T-helper 1 cell treated with Interleukin-12 subunit alpha and Interleukin-12 subunit beta and Interleukin-4 antibody, amounts not matched to agents 30 μg/mL and 1 μg/mL, for 36 hours (primary cell): ENCODE results near the gene MS4A13.
"Not testable (repeated sequence)": the region's sequence is repeated elsewhere in the genome, so short reads cannot be mapped to it uniquely, and the experiment has no call there.

Experiments
- H3K27ac Mint-ChIP-seq: one replicate; pipeline ENCODE4 v1.8.0; 2021; ENCODE audit warnings: mild to moderate bottlenecking, mixed read lengths
- H3K27me3 Mint-ChIP-seq: one replicate; pipeline ENCODE4 v1.8.0; 2021; ENCODE audit warnings: low read depth, mixed read lengths
- H3K36me3 Mint-ChIP-seq: one replicate; pipeline ENCODE4 v1.8.0; 2021; ENCODE audit warnings: low read depth, mixed read lengths
- H3K4me1 Mint-ChIP-seq: one replicate; pipeline ENCODE4 v1.8.0; 2021; ENCODE audit warnings: low read depth, mixed read lengths
- H3K4me3 Mint-ChIP-seq: one replicate; pipeline ENCODE4 v1.8.0; 2021; ENCODE audit warnings: mild to moderate bottlenecking, moderate library complexity, mixed read lengths
- H3K9me3 Mint-ChIP-seq: one replicate; pipeline ENCODE4 v1.8.0; 2021; ENCODE audit warnings: mixed read lengths

MS4A13 gene

DNA sequence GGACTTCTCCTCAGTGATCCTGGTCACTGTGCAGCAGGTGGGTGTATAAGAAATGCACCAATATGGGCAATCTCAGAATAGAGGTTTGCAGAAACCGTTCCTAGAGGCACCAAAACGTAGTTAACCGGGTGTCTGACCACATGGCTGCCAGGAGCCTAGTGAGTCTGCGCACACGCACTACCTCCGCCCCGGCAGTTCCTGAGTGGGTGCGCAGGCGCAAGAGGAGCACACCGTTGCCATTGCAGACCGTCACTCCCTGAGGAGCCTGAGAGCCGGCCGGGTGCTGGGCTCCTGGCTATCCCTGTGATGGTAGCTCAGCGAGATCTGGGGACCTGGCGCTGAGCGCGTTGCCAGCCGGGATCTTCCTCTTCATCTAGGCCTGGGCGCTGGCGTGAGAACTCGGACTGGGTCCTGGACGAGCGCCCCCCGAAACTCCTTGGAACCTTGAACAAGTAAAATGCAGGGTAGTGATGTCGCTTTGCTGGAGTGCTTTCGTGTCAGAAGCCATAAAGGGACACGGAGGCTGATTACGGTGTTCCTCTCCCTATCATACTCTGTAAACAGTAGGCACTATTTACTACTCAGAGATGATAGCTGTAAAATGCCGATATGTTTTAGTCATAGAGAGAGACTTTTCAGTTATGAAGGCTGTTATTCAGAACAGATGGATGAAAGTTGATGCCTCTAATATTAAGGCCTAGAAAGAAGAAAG is at the start of gene MS4A13:
Gene MS4A13 (plus strand): TSS at position 249 of the 712 bp plus-strand sequence. CDS start 2,692 bp downstream, outside the sequence.
- no peak within 1 kb of the TSS for H3K27ac Mint-ChIP-seq
- no peaks in the 10 kb centered on the region for H3K4me1 Mint-ChIP-seq
- peaks cover 8% of the 10 kb centered on the region for H3K27me3 Mint-ChIP-seq
- no peaks in the 10 kb centered on the region for H3K36me3 Mint-ChIP-seq
- H3K4me3 Mint-ChIP-seq, result no peak within 1 kb of the TSS
- no peaks in the 10 kb centered on the region for H3K9me3 Mint-ChIP-seq

GRCh38 chr11:60468829-60469228 is 46.4 kb upstream of the MS4A13 start:
- Mint-ChIP-seq H3K27me3 (peaks cover 22% of the 10 kb centered on the region), H3K36me3 (no peaks in the 10 kb centered on the region), H3K4me3 (no peak overlapping the region), H3K9me3 (no peaks in the 10 kb centered on the region), H3K4me1 (no peaks in the 10 kb centered on the region), H3K27ac (no peak overlapping the region)

GRCh38 chr11:60469723-60470122 is 45.5 kb upstream of the MS4A13 start:
- Mint-ChIP-seq H3K36me3 (no peaks in the 10 kb centered on the region), H3K4me1 (no peaks in the 10 kb centered on the region), H3K27ac (no peak overlapping the region), H3K27me3 (peaks cover 15% of the 10 kb centered on the region), H3K9me3 (no peaks in the 10 kb centered on the region), H3K4me3 (no peak overlapping the region)

GRCh38 chr11:60477035-60477445 is 38.2 kb upstream of the MS4A13 start:
- H3K27me3 Mint-ChIP-seq, result peaks cover 15% of the 10 kb centered on the region
- H3K4me1 Mint-ChIP-seq, result no peaks in the 10 kb centered on the region
- no peak overlapping the region for H3K4me3 Mint-ChIP-seq
- H3K27ac Mint-ChIP-seq, result no peak overlapping the region
- H3K36me3 Mint-ChIP-seq, result no peaks in the 10 kb centered on the region
- no peaks in the 10 kb centered on the region for H3K9me3 Mint-ChIP-seq

- H3K27ac Mint-ChIP-seq, result no peak overlapping the region
- no peaks in the 10 kb centered on the region for H3K36me3 Mint-ChIP-seq
- no peak overlapping the region for H3K4me3 Mint-ChIP-seq
- peaks cover 23% of the 10 kb centered on the region for H3K27me3 Mint-ChIP-seq
- no peaks in the 10 kb centered on the region for H3K4me1 Mint-ChIP-seq
- no peaks in the 10 kb centered on the region for H3K9me3 Mint-ChIP-seq
Observed at GRCh38 chr11:60482361-60482760, 32.8 kb upstream of the MS4A13 start.

GRCh38 chr11:60485987-60486386 is 29.2 kb upstream of the MS4A13 start:
- H3K9me3 Mint-ChIP-seq, result no peaks in the 10 kb centered on the region
- H3K27ac Mint-ChIP-seq, result no peak overlapping the region
- H3K4me3 Mint-ChIP-seq, result no peak overlapping the region
- no peaks in the 10 kb centered on the region for H3K4me1 Mint-ChIP-seq
- H3K27me3 Mint-ChIP-seq, result peaks cover 8% of the 10 kb centered on the region
- no peaks in the 10 kb centered on the region for H3K36me3 Mint-ChIP-seq

DNA sequence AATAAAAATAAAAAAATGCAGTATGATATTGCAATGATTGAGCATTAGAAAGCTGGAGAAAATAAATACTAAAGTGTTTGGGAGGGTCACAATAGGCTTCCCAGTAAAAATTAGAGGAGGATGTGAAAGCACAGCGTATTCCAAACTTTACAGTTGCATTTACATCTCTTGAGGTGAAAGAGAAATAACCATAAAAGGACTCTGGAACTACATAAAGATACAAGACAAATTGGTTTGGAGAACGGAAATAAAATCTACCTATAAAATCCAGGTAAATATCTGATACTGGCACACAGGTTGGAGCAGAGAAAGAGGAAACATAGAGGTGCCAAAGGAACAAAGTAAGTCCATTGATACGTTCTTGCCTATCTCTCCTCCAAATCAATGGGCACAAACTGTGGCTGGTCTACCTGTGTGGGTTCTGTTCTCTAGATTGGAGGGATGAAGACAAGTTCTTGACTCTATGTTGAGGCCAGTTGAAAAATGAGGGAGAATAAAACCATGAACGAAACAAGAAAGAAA is 22.6 kb upstream of the MS4A13 start, which contains the start of gene MS4A12:
Gene MS4A12 (plus strand): TSS at position 291 of the 522 bp plus-strand sequence. CDS start 4,541 bp downstream, outside the sequence.
- no peaks in the 10 kb centered on the region for H3K4me1 Mint-ChIP-seq
- H3K36me3 Mint-ChIP-seq, result no peaks in the 10 kb centered on the region
- peaks cover 13% of the 10 kb centered on the region for H3K27me3 Mint-ChIP-seq
- no peak within 1 kb of the TSS for H3K4me3 Mint-ChIP-seq
- no peaks in the 10 kb centered on the region for H3K9me3 Mint-ChIP-seq
- H3K27ac Mint-ChIP-seq, result no peak within 1 kb of the TSS

GRCh38 chr11:60493454-60493853 is 21.7 kb upstream of the MS4A13 start:
- peaks cover 22% of the 10 kb centered on the region for H3K27me3 Mint-ChIP-seq
- H3K36me3 Mint-ChIP-seq, result no peaks in the 10 kb centered on the region
- H3K27ac Mint-ChIP-seq, result no peak overlapping the region
- no peaks in the 10 kb centered on the region for H3K4me1 Mint-ChIP-seq
- H3K4me3 Mint-ChIP-seq, result no peak overlapping the region
- no peaks in the 10 kb centered on the region for H3K9me3 Mint-ChIP-seq

GRCh38 chr11:60498399-60498798 is 16.8 kb upstream of the MS4A13 start:
- H3K4me1 Mint-ChIP-seq, result no peaks in the 10 kb centered on the region
- H3K9me3 Mint-ChIP-seq, result no peaks in the 10 kb centered on the region
- H3K4me3 Mint-ChIP-seq, result no peak overlapping the region
- no peak overlapping the region for H3K27ac Mint-ChIP-seq
- no peaks in the 10 kb centered on the region for H3K36me3 Mint-ChIP-seq
- peaks cover 47% of the 10 kb centered on the region for H3K27me3 Mint-ChIP-seq

GRCh38 chr11:60498853-60499252 is 16.3 kb upstream of the MS4A13 start:
- H3K36me3 Mint-ChIP-seq, result no peaks in the 10 kb centered on the region
- no peaks in the 10 kb centered on the region for H3K9me3 Mint-ChIP-seq
- H3K27me3 Mint-ChIP-seq, result peaks cover 50% of the 10 kb centered on the region
- no peak overlapping the region for H3K27ac Mint-ChIP-seq
- H3K4me3 Mint-ChIP-seq, result no peak overlapping the region
- H3K4me1 Mint-ChIP-seq, result peaks cover under 1% of the 10 kb centered on the region

- Mint-ChIP-seq H3K4me3 (no peak overlapping the region), H3K9me3 (no peaks in the 10 kb centered on the region), H3K4me1 (peaks cover 11% of the 10 kb centered on the region), H3K36me3 (no peaks in the 10 kb centered on the region), H3K27ac (no peak overlapping the region), H3K27me3 (peaks cover 51% of the 10 kb centered on the region)
Observed at GRCh38 chr11:60500276-60500910, 14.8 kb upstream of the MS4A13 start.

DNA sequence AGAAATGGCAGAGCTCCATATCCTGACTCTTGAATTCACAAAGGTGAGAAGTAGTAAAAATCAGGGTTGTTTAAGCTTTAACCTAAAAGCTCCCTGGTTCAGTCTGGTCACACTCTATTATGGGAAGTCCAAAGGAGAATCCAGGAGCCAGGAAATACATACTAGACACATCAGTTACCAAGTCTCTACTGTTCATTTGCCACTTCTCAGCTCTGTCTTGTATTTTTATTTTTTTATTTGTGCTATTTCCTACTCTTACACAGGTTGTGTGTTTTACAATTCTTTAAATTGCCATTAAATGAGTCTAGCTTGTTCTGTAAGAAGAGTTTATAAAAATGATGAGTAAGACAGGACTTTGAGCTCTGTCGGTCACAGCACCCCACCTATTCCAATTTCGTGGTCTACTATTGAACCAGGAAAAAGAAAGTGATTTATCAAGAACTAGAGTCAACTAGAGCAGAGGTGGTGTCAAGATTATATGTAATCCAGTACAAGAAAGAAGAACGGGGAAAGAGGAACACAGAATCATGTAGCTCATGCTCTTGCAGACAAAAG is 12.9 kb upstream of the MS4A13 start:
- no peaks in the 10 kb centered on the region for H3K36me3 Mint-ChIP-seq
- H3K4me1 Mint-ChIP-seq, result peaks cover 11% of the 10 kb centered on the region
- H3K9me3 Mint-ChIP-seq, result no peaks in the 10 kb centered on the region
- no peak overlapping the region for H3K4me3 Mint-ChIP-seq
- H3K27me3 Mint-ChIP-seq, result peaks cover 53% of the 10 kb centered on the region
- no peak overlapping the region for H3K27ac Mint-ChIP-seq

GRCh38 chr11:60504219-60504905 is 10.8 kb upstream of the MS4A13 start:
- Mint-ChIP-seq H3K9me3 (no peaks in the 10 kb centered on the region), H3K4me3 (no peak overlapping the region), H3K4me1 (peaks cover 11% of the 10 kb centered on the region), H3K27me3 (peaks cover 42% of the 10 kb centered on the region), H3K36me3 (no peaks in the 10 kb centered on the region), H3K27ac (no peak overlapping the region)

- peaks cover 15% of the 10 kb centered on the region for H3K27me3 Mint-ChIP-seq
- not testable (repeated sequence) for H3K36me3 Mint-ChIP-seq, H3K4me3 Mint-ChIP-seq, H3K27ac Mint-ChIP-seq, H3K9me3 Mint-ChIP-seq, H3K4me1 Mint-ChIP-seq
Observed at GRCh38 chr11:60509609-60510008, 5.6 kb upstream of the MS4A13 start.
